Neural progenitor cell (in vitro differentiated cells): Measurements from ENCODE around the gene PRKAG1.

Source experiments
- CTCF ChIP-seq: fragments of 200-600 bp; sonication (generic); IDR thresholded peaks from 2 replicates; pipeline ENCODE4 v1.5.1; 2017; ENCODE audit warnings: antibody characterized with exemption, mild to moderate bottlenecking
- EZH2 ChIP-seq: fragments of 200-600 bp; sonication (generic); IDR thresholded peaks from 2 replicates; pipeline ENCODE4 v1.6.1; 2017; ENCODE audit warnings: antibody characterized with exemption, mild to moderate bottlenecking, moderate library complexity

- no peak for TF ChIP-seq CTCF
- TF ChIP-seq EZH2, result no peak
Observed at GRCh38 chr12:49040364-49040855, 21.8 kb upstream of the PRKAG1 start.
